Astrocyte of the cerebellum (primary cell): ENCODE results near the gene ZNF830.
"Not testable (repeated sequence)": the region's sequence is repeated elsewhere in the genome, so short reads cannot be mapped to it uniquely, and the experiment has no call there.

ENCODE experiments used
- DNase-seq: peaks from one replicate; pipeline ENCODE4 v3.0.0-alpha.2; 2011; ENCODE audit warnings: low read depth
- H3K4me3 ChIP-seq: 2 replicates; pipeline ENCODE4 v1.5.1; 2011; ENCODE audit warnings: mild to moderate bottlenecking, low read depth, low read length, moderate library complexity
- in situ Hi-C: cut with HindIII; loops from 2 replicates; pipeline ENCODE4 v1.10.0; 2017; ENCODE audit warnings: low sequenced_read_pairs
- TF ChIP-seq, protein P1 (sequence below): IDR thresholded peaks from 2 replicates; pipeline ENCODE4 v1.5.1; 2012; ENCODE audit warnings: low read length, low read depth, moderate library complexity, mild to moderate bottlenecking; ENCODE audit errors: missing control alignments

The ZNF830 gene

DNA sequence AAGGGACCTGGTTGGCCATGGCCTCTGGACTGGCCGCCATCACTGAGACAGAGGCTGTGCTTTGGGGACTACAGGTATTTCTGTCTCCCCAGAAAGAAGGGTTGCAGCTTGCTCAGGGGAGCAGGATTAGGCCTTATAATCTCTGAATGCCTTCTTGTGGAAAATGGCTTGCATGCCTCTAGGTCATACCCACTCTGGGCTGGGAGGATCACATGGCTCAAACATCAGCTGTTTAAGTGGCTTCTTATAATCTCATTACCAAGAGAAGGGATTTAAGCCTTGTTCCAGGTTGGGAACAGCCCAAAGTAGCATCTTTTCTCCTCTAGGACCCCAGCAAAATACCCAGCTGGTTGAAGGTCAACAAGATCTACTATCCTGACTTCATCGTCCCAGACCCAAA is 38.1 kb downstream of the ZNF830 start:
- TF ChIP-seq, protein P1, sequence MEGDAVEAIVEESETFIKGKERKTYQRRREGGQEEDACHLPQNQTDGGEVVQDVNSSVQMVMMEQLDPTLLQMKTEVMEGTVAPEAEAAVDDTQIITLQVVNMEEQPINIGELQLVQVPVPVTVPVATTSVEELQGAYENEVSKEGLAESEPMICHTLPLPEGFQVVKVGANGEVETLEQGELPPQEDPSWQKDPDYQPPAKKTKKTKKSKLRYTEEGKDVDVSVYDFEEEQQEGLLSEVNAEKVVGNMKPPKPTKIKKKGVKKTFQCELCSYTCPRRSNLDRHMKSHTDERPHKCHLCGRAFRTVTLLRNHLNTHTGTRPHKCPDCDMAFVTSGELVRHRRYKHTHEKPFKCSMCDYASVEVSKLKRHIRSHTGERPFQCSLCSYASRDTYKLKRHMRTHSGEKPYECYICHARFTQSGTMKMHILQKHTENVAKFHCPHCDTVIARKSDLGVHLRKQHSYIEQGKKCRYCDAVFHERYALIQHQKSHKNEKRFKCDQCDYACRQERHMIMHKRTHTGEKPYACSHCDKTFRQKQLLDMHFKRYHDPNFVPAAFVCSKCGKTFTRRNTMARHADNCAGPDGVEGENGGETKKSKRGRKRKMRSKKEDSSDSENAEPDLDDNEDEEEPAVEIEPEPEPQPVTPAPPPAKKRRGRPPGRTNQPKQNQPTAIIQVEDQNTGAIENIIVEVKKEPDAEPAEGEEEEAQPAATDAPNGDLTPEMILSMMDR, result no peak
- no peak for DNase-seq
- no peak overlapping the region for H3K4me3 ChIP-seq
- in situ Hi-C loops, result loop anchor here (25.0 kb wide), 1 partner anchor 588 kb away; the partner anchor contains the start of genes AP2B1 and PEX12

DNA sequence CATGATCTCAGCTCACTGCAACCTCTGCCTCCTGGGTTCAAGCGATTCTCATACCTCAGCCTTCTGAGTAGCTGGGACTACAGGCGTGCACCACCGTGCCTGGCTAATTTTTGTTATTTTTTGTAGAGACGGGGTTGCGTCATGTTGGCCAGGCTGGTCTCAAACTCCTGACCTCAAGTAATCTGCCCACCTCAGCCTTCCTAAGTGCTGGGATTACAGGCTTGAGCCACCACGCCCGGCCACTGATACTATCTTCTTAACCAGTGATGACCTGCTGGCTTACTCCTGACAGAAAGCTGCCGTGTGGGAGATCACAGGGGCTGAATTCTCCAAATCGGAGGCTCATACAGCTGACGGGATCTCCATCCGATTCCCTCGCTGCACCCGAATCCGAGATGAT is 39.6 kb downstream of the ZNF830 start:
- DNase-seq, in situ Hi-C loops, H3K4me3 ChIP-seq: not testable (repeated sequence)

DNA sequence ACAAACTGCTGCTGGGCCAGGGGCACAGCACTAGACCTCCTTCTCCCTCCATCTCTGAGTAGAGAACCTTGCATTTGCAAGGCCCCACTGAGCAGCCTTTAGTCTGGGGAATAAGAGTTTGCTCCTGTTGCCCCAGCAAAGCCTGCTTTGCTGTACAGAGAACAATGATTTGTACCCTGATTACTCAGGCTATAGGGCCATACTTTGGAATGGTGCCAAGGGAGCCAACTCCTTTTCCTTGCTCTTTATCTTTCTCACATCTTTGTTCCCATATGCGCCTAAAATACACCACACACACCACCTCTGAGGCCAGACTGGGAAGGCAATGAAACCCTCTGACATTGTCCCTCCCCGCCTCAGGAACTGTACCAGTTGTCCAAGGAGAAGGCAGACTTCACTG is 40.2 kb downstream of the ZNF830 start:
- TF ChIP-seq, protein P1, result no peak
- H3K4me3 ChIP-seq, result no peak overlapping the region
- in situ Hi-C loops, result no loop called here
- no peak for DNase-seq

DNA sequence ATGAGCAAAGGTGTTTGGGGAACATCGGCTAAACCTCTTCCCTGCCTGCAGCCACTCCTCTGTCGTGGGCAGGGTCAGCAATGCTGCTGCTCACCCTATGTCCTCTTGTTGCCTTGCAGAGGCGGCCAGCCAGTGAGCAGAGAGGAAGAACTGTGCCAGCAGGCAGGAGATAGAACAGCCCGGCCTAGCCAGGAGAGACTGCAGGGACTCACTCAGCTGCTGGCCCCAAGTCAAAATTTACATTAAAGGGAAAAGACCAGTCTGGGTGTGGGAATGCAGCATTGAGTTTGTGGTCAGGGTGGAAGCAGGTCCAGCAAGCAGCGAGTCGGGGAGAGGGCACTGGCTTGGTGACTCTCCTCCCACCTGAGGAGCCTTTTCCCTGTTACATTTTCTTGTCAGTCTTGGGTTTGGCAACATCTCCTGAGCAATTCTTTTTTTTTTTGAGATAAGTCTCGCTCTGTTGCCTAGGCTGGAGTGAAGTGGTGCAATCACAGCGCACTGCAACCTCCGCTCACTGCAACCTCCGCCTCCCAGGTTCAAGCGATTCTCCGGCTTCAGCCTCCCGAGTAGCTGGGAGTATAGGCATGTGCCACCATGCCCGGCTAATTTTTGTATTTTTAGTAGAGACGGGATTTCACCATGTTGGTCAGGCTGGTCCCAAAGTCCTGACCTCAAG is 41.7 kb downstream of the ZNF830 start:
- TF ChIP-seq, protein P1, result no peak
- H3K4me3 ChIP-seq, result no peak overlapping the region
- in situ Hi-C loops, result no loop called here
- DNase-seq, result no peak

DNA sequence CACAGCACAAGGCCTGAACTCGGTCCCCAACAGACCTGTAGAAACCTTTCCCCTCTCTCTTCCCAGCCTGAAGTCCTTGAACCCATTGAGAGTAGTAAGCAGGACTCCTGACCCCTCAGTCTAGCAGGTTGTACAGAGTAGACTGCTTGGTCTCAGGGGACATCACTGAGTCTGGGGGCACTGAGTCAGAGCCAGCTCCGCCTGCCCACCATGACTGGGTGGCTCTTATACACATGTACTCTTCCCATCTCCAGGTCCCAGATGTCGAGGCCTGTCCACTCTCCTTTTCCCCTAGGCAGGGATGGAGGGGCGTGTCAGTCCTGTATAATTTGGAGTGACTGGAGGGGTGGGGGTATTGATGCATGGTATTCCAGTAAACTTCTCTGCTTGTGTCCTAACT is 42.4 kb downstream of the ZNF830 start:
- TF ChIP-seq, protein P1, result no peak
- no peak overlapping the region for H3K4me3 ChIP-seq
- in situ Hi-C loops, result no loop called here
- DNase-seq, result no peak

DNA sequence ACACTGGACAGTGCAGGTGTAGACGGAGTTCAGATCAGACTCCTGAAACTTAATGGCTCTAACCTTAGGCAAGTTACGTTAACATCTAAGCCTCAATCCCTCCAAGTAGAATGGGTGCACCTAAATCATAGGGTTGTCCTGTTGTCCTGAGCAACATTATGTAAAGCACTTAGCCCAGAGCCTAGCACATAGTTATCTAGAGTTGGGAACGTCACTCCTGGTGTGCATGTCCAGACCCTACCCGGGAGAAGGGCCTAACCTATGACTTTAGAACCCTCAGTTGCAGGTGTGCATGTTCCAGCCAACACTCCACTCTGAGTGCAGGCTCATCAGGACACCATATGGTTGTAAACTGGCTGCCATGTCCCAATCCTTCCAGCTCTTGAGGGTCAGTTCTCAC is 45.0 kb downstream of the ZNF830 start:
- DNase-seq, result no peak
- TF ChIP-seq, protein P1, result no peak
- in situ Hi-C loops, result no loop called here
- H3K4me3 ChIP-seq, result no peak overlapping the region

DNA sequence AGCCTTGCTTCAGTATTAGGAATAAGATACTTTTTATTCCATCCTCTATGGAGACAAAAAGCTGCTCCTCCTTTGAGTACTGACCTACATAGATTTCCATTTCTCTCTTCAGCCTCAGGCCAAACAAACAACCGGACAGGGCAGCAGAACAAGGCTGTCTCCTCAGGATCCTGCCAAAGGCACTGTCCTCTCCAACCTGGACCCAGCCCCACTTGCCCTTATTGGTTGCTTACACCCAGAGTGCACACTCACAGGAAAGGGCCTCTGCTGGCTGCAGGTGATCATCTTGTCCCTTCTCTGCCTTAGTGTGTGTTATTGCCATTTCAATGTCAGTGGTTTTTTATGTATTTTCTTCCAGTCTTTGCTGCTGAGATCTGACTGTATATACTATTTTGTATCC is 45.6 kb downstream of the ZNF830 start:
- H3K4me3 ChIP-seq, result no peak overlapping the region
- TF ChIP-seq, protein P1, result no peak
- in situ Hi-C loops, result no loop called here
- DNase-seq, result no peak
